Activated CD4-positive, alpha-beta T cell treated with anti-CD3 and anti-CD28 coated beads, Interleukin-2, amount 50 U/mL, for 16 hours (primary cell): ENCODE data around the gene ADAMTS2.

Experiments
- DNase-seq: peaks from one replicate; pipeline ENCODE4 v3.0.0-alpha.2; 2020

ADAMTS2 gene

GRCh38 chr5:179166886-179167841 is 178.1 kb downstream of the ADAMTS2 start:
- peak; percentile 20 for DNase-seq

- DNase-seq: no peak
Observed at GRCh38 chr5:179166171-179166885, 178.9 kb downstream of the ADAMTS2 start.

DNA sequence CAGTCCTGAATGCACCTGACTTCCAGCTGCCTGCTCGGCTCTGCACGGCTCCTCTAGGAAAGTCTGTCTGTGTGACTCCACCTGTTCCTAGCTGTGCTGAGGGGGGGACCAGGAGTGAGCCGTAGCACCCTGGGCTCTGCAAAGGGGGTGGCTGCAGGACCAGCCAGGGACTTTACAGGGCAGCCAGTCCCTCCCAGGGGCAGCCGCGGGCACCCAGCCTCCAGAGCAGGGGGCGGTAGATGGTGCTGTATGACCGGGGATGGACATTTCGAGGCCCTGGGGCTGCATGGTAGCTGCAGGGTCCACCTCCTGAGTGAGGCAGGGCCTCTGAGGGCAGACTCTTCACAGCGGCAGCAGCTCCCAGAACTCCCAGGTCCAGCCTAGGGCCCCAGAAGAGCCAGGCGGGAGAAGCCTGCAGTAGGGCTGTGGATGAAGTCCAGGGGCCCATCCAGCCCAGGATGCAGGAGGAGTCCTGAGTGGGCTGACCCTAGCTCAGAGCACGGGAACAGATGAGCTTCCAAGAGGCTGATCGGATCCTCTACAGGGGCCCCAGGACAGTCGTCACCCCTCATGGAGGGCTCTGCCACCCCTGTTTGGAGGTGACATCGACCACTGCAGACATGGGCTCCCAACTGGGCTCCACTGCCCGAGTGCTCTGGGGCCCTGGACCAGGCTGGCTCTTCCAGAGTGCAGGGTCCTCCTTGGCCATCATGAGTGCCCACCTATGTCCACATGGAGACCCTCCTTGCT is 179.7 kb downstream of the ADAMTS2 start:
- DNase-seq: no peak

DNA sequence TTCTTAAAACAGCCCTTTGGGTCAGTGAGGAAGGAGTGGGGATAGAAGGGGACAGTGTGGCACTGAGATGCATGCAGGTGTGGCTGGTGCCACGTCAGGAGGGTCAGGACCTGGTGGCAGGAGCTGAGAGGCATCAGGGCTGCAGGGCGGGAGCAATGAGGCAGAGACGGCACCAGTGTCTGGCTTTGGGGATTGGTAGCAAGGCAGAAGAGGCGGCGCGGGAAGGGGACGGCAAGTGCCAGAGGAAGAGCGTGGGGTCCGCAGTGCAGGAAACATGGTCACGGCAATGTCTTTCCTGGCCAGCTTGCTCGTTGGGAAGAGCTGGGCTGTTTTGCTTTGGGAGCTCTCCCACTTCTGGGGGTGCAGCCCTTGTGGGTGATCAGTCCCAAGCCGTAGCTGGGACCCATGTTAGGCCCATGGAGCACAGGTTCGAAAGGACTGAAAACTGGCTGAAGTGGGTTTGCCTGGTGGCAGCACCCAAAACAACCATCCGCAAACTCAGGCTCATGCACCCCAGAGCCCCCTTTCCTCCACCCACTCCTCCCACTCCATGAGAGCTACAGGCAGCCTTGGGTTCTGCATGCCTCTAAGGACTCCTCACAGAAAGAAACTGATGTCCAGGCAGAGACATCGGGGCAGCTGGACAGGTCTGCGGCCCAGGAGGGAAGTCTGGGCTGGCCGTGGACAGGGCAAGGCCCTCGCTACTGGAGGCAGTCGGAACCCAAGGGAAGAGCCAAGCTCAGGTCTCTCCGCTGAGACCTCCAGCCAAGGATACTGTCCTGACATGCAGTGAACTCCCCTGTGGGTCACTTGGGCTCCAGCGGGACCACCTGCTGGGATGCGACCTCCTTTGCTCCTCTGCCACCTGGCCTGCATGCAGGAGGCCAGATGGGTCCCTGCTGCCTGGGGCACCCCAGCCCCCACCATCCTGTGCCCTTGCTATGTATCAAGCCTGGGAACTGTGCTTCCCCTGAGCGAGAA is 180.6 kb downstream of the ADAMTS2 start:
- DNase-seq: no peak

GRCh38 chr5:179163236-179164155 is 181.8 kb downstream of the ADAMTS2 start:
- DNase-seq: no peak

GRCh38 chr5:179162351-179163235 is 182.7 kb downstream of the ADAMTS2 start:
- no peak for DNase-seq

- no peak for DNase-seq
Observed at GRCh38 chr5:179161901-179162300, 183.4 kb downstream of the ADAMTS2 start.

DNA sequence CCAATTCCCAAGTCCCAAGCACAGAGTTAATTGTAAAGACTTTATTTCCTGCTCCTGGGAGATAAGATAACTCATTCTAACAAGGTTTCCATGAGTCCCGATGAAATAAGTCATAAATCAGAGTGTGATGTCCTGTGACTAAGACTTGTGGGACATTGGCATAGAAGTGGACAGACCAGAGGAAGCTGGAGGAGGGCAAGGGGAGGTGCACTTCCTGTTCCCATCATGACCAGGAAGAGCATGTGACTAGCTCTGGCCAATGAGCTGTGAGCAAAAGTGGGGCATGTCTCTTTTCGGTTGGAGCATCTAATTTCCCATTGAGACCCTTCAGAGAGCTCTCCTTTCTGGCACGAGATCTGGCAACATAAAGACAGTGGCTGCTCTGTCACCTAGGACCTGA is 184.7 kb downstream of the ADAMTS2 start:
- DNase-seq: no peak

DNA sequence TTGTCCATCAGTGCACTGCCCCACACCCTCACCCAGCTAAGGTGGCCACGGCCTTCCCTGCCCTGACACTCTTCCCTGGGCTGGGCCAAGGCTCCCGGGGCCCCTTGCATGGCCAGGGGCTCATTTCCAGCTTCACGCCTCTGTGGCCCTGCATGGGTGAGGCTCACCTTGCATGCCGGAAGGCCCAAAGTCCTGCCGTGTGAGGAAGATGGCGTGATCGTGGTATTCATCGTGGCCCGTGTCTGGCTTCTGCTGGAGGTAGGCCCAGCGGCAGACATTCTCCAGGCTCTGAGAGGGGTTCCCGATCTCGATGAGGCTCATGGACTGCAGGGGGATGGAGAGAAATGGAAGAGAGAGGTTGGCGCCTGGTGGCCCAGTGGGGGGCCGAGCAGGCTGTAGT is 186.7 kb downstream of the ADAMTS2 start:
- no peak for DNase-seq

DNA sequence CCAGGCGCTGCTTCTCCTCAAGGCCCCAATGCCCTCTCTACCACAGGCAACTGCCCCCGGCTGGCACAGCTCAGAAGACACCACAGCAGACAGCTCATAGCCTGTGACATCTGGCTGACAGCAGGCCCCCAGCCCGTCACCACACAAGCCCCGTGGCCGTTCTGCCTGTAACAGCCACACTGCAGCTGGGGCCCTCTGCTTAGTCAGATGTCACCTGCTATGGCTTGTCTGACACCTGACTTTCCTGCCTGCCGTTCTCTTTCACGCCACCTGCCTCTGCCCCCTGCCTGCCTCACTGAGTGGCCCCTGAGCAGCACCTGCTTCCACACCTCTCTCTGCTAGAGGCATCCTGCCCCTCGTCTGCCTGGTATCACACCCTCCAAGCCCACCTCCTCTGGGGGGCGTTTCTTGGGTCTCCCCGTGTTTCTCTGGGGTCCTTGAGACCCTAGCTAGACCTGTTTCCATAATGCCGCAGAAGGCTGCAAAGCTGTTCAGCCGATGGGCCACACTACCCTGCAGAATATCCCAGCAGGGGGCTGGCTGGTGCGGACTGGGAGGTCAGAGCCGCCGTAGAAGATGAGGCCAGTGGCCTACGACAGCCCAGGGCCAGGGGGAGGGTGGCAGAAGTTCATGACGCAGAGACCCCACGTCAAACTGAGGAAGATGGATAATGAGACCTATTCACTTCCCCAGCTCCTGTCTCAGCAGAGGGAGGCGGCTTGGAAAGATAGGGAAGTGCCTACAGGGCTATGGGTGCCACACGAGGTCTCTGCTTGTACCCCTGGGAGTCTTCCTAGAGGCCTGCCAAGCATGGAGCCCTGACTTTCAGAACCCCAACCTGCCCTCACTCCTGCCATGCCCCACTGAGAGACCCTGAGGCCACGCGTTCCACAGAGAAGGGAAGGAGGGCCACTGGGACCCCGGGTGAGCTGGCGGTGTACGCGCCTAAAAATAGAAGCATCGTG is 190.0 kb downstream of the ADAMTS2 start:
- DNase-seq: no peak

DNA sequence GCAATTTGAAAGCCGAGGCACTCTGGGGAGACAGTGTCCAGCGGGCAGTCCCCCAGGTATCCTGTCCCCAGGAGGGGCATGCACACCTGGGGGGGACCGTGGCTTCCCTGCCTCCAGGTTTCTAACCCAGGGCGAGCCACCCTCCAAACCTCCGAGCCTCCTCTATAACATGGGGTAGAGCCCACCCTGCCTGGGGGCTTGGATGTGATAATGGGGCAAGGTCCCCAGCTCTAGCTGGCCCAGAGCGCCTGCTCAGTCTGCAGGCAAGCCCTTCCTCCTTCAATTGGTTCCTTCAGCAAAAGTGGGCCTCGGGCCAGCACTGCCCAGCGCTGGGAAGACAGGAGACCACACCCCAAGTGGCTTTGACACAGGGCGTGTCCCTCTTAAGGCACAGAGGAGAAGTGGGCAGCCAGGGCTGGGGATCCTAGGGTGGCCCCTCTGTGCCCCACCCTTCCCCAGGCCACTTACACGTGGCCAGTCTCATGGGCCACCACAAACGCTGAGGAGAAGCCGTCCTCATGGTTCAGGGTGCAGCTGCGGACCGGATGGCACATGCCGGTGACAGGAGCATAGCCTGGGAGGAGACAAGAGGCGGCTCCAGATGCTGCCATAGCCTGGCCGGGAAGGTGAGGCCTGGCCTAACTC is 190.8 kb downstream of the ADAMTS2 start:
- no peak for DNase-seq

DNA sequence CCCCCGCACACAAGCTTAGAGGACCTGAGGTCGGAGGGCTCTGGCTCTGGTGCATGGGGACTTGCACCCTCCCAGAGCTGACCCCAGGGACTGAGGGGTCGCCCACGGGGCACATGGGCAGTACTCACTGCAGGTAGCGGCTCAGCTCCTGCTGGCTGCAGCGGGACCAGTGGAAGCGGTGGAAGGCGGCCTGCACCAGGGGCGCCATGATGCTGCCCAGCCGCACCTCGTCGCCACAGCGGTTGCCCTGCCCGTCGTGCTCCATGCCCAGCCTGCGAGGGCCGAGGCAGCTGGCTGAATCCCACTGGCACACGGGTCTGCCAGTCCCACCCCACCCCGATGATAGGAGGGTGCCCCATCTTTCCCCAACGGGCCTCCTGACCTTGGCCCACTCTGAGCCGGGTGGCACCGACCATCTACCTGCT is 191.3 kb downstream of the ADAMTS2 start:
- no peak for DNase-seq

- DNase-seq: no peak
Observed at GRCh38 chr5:179153341-179153901, 191.8 kb downstream of the ADAMTS2 start.

GRCh38 chr5:179152941-179153340 is 192.3 kb downstream of the ADAMTS2 start:
- DNase-seq: no peak

- no peak for DNase-seq
Observed at GRCh38 chr5:179152144-179152895, 192.9 kb downstream of the ADAMTS2 start.

GRCh38 chr5:179151286-179152118 is 193.8 kb downstream of the ADAMTS2 start:
- no peak for DNase-seq
